ENCODE results near the gene PCBP1.
"Not testable (repeated sequence)": the region's sequence is repeated elsewhere in the genome, so short reads cannot be mapped to it uniquely, and the experiment has no call there.

PCBP1 gene

GRCh38 chr2:70133491-70134322 is 46.4 kb downstream of the PCBP1 start:
- TF ChIP-seq, protein P1, sequence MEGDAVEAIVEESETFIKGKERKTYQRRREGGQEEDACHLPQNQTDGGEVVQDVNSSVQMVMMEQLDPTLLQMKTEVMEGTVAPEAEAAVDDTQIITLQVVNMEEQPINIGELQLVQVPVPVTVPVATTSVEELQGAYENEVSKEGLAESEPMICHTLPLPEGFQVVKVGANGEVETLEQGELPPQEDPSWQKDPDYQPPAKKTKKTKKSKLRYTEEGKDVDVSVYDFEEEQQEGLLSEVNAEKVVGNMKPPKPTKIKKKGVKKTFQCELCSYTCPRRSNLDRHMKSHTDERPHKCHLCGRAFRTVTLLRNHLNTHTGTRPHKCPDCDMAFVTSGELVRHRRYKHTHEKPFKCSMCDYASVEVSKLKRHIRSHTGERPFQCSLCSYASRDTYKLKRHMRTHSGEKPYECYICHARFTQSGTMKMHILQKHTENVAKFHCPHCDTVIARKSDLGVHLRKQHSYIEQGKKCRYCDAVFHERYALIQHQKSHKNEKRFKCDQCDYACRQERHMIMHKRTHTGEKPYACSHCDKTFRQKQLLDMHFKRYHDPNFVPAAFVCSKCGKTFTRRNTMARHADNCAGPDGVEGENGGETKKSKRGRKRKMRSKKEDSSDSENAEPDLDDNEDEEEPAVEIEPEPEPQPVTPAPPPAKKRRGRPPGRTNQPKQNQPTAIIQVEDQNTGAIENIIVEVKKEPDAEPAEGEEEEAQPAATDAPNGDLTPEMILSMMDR (IDR thresholded peaks at IDR 0.05; ENCODE audit: low read depth, low read length): no peak
- H3K4me3 ChIP-seq (ENCODE audit: low read depth, low read length): no peak overlapping the region

GRCh38 chr2:70134323-70134983 is 47.2 kb downstream of the PCBP1 start:
- not testable (repeated sequence) for H3K4me3 ChIP-seq (ENCODE audit: low read depth, low read length)
